Kidney epithelial cell (primary cell): ENCODE measurements around the gene KIAA1671. TPM values are rescaled to one million over a fixed set of nuclear protein-coding genes. Genes with fewer than 3 reads are reported as not detected.

Experiments
- DNase-seq: peaks from one replicate; pipeline ENCODE4 v3.0.0-alpha.2; 2010; ENCODE audit warnings: low read depth
- H3K27me3 ChIP-seq: 2 replicates; pipeline ENCODE4 v1.6.0; 2011; ENCODE audit warnings: low read length; ENCODE audit not compliant: control insufficient read depth, insufficient read depth
- H3K36me3 ChIP-seq: 2 replicates; pipeline ENCODE4 v1.5.1; 2011; ENCODE audit warnings: low read length; ENCODE audit not compliant: control insufficient read depth, insufficient read depth
- H3K4me3 ChIP-seq: 2 replicates; pipeline ENCODE4 v1.5.1; 2011; ENCODE audit warnings: low read depth, mild to moderate bottlenecking, control low read depth, low read length
- total RNA-seq: library from RNA; depleted of rRNA; stranded (reverse); fragments of >200 nt; gene quantifications from 2 replicates; pipeline ENCODE4 v1.2.3, GENCODE V29; 2015
- TF ChIP-seq, protein P1 (sequence below): IDR thresholded peaks from 2 replicates; pipeline ENCODE4 v1.5.1; 2011; ENCODE audit warnings: mild to moderate bottlenecking, moderate library complexity, low read length, control low read depth, inconsistent platforms; ENCODE audit not compliant: insufficient read depth, poor library complexity, severe bottlenecking

The KIAA1671 gene
- total RNA-seq, 1 donor from 2014 or later: 32.3 TPM

DNA sequence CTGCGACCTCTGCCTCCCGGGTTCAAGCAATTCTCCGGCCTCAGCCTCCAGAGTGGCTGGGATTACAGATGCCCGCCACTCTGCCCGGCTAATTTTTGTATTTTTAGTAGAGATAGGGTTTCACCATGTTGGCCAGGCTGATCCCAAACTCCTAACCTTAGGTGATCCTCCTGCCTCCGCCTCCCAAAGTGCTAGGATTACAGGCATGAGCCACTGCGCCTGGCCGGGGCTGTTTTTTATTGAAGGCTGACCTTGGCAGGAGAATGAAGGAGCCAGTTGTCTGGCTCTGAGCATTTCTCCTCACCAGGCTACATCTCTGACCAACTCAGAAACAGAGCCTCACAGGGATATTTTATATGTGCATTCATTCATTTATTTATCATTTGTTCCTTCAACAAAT, 2.3 kb downstream of the KIAA1671 start:
- Histone ChIP-seq H3K36me3 (no peaks in the 10 kb centered on the region), H3K27me3 (peaks cover 2% of the 10 kb centered on the region), H3K4me3 (no peak overlapping the region)
- TF ChIP-seq, protein P1, sequence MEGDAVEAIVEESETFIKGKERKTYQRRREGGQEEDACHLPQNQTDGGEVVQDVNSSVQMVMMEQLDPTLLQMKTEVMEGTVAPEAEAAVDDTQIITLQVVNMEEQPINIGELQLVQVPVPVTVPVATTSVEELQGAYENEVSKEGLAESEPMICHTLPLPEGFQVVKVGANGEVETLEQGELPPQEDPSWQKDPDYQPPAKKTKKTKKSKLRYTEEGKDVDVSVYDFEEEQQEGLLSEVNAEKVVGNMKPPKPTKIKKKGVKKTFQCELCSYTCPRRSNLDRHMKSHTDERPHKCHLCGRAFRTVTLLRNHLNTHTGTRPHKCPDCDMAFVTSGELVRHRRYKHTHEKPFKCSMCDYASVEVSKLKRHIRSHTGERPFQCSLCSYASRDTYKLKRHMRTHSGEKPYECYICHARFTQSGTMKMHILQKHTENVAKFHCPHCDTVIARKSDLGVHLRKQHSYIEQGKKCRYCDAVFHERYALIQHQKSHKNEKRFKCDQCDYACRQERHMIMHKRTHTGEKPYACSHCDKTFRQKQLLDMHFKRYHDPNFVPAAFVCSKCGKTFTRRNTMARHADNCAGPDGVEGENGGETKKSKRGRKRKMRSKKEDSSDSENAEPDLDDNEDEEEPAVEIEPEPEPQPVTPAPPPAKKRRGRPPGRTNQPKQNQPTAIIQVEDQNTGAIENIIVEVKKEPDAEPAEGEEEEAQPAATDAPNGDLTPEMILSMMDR: no peak
- DNase-seq: no peak

DNA sequence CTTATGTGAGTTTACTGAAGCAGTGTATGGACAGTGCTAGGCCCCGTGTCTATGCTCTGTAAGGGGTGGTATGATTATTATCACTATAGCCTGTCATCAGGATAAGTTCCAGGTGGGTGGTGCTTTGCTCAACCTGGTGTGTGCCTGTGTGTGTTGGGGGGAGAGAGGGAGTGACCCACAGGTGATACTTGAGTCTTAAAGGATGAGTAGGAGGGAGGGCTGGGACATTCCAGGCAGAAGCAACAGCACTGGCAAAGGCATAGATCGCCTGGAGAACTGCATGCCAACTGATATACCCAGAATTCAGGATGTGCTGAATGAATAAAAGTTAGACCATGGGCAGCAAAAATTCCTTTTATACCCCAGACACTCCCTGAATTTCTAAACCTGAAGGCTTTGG, 4.5 kb downstream of the KIAA1671 start:
- no peak overlapping the region for H3K4me3 ChIP-seq
- no peak for DNase-seq
- TF ChIP-seq, protein P1: no peak
- no peaks in the 10 kb centered on the region for H3K27me3 ChIP-seq
- no peaks in the 10 kb centered on the region for H3K36me3 ChIP-seq

DNA sequence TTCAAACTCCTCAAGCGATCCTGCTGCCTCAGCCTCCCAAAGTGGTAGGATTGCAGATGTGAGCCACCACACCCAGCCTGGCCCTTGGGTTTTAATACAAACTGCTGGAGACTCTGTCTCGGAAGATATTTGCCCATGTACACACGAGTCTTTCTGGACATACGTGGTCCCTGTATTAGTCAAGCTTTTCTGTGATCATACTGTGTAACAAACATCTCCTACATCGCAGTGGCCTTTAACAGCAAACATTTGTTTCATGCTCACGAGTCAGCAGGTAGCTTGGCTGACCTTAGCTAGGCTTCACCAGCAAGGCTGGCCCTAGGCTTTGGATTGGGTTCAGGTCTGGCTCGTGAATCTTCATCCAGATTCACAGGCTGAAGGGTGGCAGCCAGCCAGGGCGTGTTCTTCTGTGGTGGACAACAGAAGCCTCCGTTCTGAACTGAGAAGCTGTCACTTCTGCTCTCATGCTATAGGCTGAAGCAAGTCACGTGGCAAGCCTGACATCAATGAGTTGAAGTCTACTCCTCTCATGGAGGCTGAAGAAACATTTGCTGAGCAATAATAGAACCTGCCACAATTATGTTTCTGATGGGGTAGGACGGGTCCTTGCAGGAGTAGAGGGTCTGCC, 8.8 kb downstream of the KIAA1671 start:
- no peaks in the 10 kb centered on the region for H3K27me3 ChIP-seq

DNA sequence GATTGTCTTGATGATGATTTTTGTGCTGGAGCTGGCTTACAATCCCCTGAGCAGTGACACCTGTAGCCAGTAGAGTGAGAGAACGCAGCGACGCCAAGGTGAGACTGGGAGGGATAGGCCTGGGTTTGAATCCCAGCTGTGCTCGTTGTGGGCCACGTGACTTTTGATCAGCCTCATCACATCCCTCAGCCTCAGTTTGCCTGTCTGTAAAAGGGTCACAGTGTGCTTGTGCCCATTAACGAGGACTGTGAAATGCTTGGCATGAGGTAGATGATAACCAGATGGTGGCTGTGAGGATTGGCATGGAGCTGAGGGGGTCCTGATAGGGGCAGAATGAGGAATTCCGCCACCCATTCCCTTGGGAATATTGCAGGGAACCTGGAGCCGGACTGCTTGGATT, 9.6 kb downstream of the KIAA1671 start:
- Histone ChIP-seq H3K36me3 (no peaks in the 10 kb centered on the region), H3K4me3 (no peak overlapping the region), H3K27me3 (no peaks in the 10 kb centered on the region)
- TF ChIP-seq, protein P1: no peak
- DNase-seq: no peak

More for the DNA sequence above, 8.8 kb downstream of the KIAA1671 start:
- TF ChIP-seq, protein P1: no peak
- H3K4me3 ChIP-seq: no peak overlapping the region
- no peaks in the 10 kb centered on the region for H3K36me3 ChIP-seq
- DNase-seq: no peak

DNA sequence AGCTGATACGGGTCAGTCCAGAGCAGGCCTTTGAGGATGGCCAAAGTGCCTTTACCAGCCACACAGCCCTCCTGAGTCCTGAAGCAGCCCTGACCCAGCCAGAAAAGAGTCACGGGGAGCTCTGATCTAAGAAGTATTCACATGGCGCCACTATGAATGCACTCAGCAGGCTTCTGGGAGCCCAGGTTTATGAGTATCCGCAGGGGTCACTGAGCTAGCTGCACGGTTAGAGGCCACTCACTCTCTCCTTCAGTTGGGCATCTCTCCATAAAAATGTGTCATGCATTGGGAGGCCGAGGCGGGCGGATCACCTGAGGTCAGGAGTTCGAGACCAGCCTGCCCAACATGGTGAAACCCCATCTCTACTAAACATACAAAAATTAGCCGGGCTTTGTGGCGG, 10.3 kb downstream of the KIAA1671 start:
- TF ChIP-seq, protein P1: no peak
- DNase-seq: no peak
- H3K27me3 ChIP-seq: no peaks in the 10 kb centered on the region

DNA sequence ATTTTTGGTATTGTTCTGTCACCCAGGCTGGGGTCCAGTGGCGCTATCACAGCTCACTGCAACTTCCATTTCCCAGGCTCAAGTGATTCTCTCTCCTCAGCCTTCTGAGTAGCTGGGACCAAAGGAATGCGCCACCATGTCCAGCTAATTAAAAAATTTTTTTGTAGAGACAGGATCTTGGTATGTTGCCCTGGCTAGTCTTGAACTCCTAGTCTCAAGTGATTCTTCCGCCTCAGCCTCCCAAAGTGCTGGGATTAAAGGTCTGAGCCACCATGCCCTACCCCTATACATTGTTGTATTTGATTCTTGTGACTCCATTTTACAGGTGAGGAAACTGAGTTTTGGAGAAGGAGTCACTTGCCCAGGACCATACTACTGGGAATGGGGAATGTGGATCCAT, 11.9 kb downstream of the KIAA1671 start:
- TF ChIP-seq, protein P1: no peak
- Histone ChIP-seq H3K4me3 (no peak overlapping the region), H3K27me3 (no peaks in the 10 kb centered on the region), H3K36me3 (no peaks in the 10 kb centered on the region)
- no peak for DNase-seq

More for the DNA sequence above, 10.3 kb downstream of the KIAA1671 start:
- Histone ChIP-seq H3K36me3 (no peaks in the 10 kb centered on the region), H3K4me3 (no peak overlapping the region)
